A549 (cell line): ENCODE measurements around the gene PBX3.

Source experiments
- BHLHE40 ChIP-seq: IDR thresholded peaks from 2 replicates; pipeline ENCODE4 v1.6.1; 2012; ENCODE audit warnings: low read depth, low read length, inconsistent platforms
- CTCF ChIP-seq: fragments of >200 bp; sonication (Bioruptor Twin); formaldehyde crosslinking; IDR thresholded peaks from 3 replicates; pipeline ENCODE4 v1.5.1; 2016
- HDAC2 ChIP-seq: fragments of 200-600 bp; sonication (generic); IDR thresholded peaks from 2 replicates; pipeline ENCODE4 v1.6.1; 2016
- HMGXB4 ChIP-seq: fragments of 250-450 bp; sonication (Bioruptor Pico); IDR thresholded peaks from 2 replicates; pipeline ENCODE4 v1.5.0; 2021; ENCODE audit warnings: mild to moderate bottlenecking, moderate library complexity, borderline replicate concordance
- POLR2A ChIP-seq: IDR thresholded peaks from 2 replicates; pipeline ENCODE4 v1.6.1; 2012; ENCODE audit warnings: mild to moderate bottlenecking, low read length
- TFCP2L1 ChIP-seq: fragments of 250-450 bp; sonication (Bioruptor Pico); IDR thresholded peaks from 2 replicates; pipeline ENCODE4 v1.5.0; 2021; ENCODE audit warnings: mild to moderate bottlenecking
- ZFP36 ChIP-seq: fragments of 450-650 bp; IDR thresholded peaks from 2 replicates; pipeline ENCODE4 v1.6.1; 2014; ENCODE audit warnings: borderline replicate concordance; ENCODE audit not compliant: partially characterized antibody

GRCh38 chr9:125752070-125752628, 5.0 kb downstream of the PBX3 start:
- TF ChIP-seq CTCF (no peak), HMGXB4 (CRISPR knock-in tag) (no peak), POLR2A (no peak), TFCP2L1 (CRISPR knock-in tag) (no peak), BHLHE40 (no peak), ZFP36 (no peak), HDAC2 (no peak)
